Naive thymus-derived CD8-positive, alpha-beta T cell (primary cell): Measurements from ENCODE around the gene PNPLA1. TPM values are rescaled to one million over a fixed set of nuclear protein-coding genes. Genes with fewer than 3 reads are reported as not detected.
"Not testable (repeated sequence)": the region's sequence is repeated elsewhere in the genome, so short reads cannot be mapped to it uniquely, and the experiment has no call there.

Source experiments
- ATAC-seq, 2 donors: fragments of 150-1000 bp; cut with Tn5 transposase in 1 of 2; sonication (Bioruptor Pico), chemical (Tn5 transposase) in 1 of 2; 1 replicate in 1 of 2; 2 replicates in 1 of 2; pipeline ENCODE4 v1.10.0; 2021; ENCODE audit warnings: mild to moderate bottlenecking in 2 of 2, moderate library complexity in 2 of 2
- POLR2A ChIA-PET: fragments of 350-600 bp; sonication (Branson Sonifier 250); formaldehyde crosslinking; loops from one replicate; lab custom pipeline; 2021; ENCODE audit warnings: antibody characterized with exemption; lab: Charles Lee
- DNase-seq, 10 donors: peaks; one replicate each; pipeline versions ENCODE4 v3.0.0 to v3.0.0-alpha.2; 2020 to 2022
- H3K27ac Mint-ChIP-seq, 10 donors: one replicate each; pipeline ENCODE4 v1.8.0; 2020 to 2022; ENCODE audit warnings: mild to moderate bottlenecking in 10 of 10, mixed read lengths in 10 of 10, moderate library complexity in 4 of 10, inconsistent platforms in 1 of 10
- H3K27me3 Mint-ChIP-seq, 5 donors: one replicate each; pipeline ENCODE4 v1.8.0; 2021 to 2022; ENCODE audit warnings: mixed read lengths in 5 of 5
- H3K36me3 Mint-ChIP-seq, 3 donors: one replicate each; pipeline ENCODE4 v1.8.0; 2020 to 2022; ENCODE audit warnings: mixed read lengths in 3 of 3, mild to moderate bottlenecking in 2 of 3, inconsistent platforms in 1 of 3
- H3K4me1 Mint-ChIP-seq, 4 donors: one replicate each; pipeline ENCODE4 v1.8.0; 2021 to 2022; ENCODE audit warnings: mixed read lengths in 4 of 4
- H3K4me3 Mint-ChIP-seq, 10 donors: one replicate each; pipeline ENCODE4 v1.8.0; 2020 to 2022; ENCODE audit warnings: mild to moderate bottlenecking in 10 of 10, mixed read lengths in 10 of 10, moderate library complexity in 6 of 10, inconsistent platforms in 1 of 10
- H3K9me3 Mint-ChIP-seq, 9 donors: one replicate each; pipeline ENCODE4 v1.8.0; 2020 to 2022; ENCODE audit warnings: mixed read lengths in 9 of 9, mild to moderate bottlenecking in 3 of 9, inconsistent platforms in 1 of 9, moderate library complexity in 1 of 9
- polyA plus RNA-seq, 3 donors: library from polyadenylated mRNA; unstranded; fragments of 300-500 nt; fragmentation: Illumina TruSeq; gene quantifications; one replicate each; pipeline ENCODE4 v1.2.3, GENCODE V29; 2021
- total RNA-seq, 8 experiments: library from RNA in 2 of 8; stranded (reverse) in 2 of 8; gene quantifications; one replicate each; pipeline ENCODE4 v1.2.3 and lab custom pipeline; 2021 to 2026

The PNPLA1 gene
- total and polyA plus RNA-seq, 5 experiments from 2014 or later: not detected

GRCh38 chr6:36337814-36338213, 68.0 kb downstream of the PNPLA1 start:
- H3K9me3 Mint-ChIP-seq: no peaks in the 10 kb centered on the region
- no peak overlapping the region for H3K4me3 Mint-ChIP-seq
- H3K4me1 Mint-ChIP-seq: peaks cover 9 to 13% (median 12%) of the 10 kb centered on the region in 4 donors
- ATAC-seq (no peak), DNase-seq (no peak)
- no peaks in the 10 kb centered on the region for H3K36me3 Mint-ChIP-seq
- peaks cover 19 to 42% (median 28%) of the 10 kb centered on the region in 5 donors for H3K27me3 Mint-ChIP-seq
- POLR2A ChIA-PET: no interaction called here
- no peak overlapping the region for H3K27ac Mint-ChIP-seq

GRCh38 chr6:36338223-36338622, 68.4 kb downstream of the PNPLA1 start:
- DNase-seq, POLR2A ChIA-PET, ATAC-seq, H3K4me3 Mint-ChIP-seq, H3K36me3 Mint-ChIP-seq, H3K9me3 Mint-ChIP-seq: not testable (repeated sequence)
- peaks cover 9 to 13% (median 12%) of the 10 kb centered on the region in 4 donors for H3K4me1 Mint-ChIP-seq
- peak overlapping the region in 1 of 10 donors; percentile 63 for H3K27ac Mint-ChIP-seq
- peaks cover 18 to 38% (median 25%) of the 10 kb centered on the region in 5 donors for H3K27me3 Mint-ChIP-seq

GRCh38 chr6:36339146-36339545, 69.3 kb downstream of the PNPLA1 start:
- Mint-ChIP-seq H3K36me3 (no peaks in the 10 kb centered on the region), H3K27me3 (peaks cover 17 to 35% (median 22%) of the 10 kb centered on the region in 5 donors), H3K27ac (no peak overlapping the region), H3K9me3 (no peaks in the 10 kb centered on the region), H3K4me1 (peaks cover 9 to 13% (median 12%) of the 10 kb centered on the region in 4 donors), H3K4me3 (no peak overlapping the region)
- POLR2A ChIA-PET: no interaction called here
- DNase-seq: no peak
- ATAC-seq: no peak

GRCh38 chr6:36340306-36340617, 70.4 kb downstream of the PNPLA1 start:
- peaks cover 7 to 24% (median 12%) of the 10 kb centered on the region in 5 donors for H3K27me3 Mint-ChIP-seq
- DNase-seq (no peak), ATAC-seq (no peak)
- peaks cover 7 to 13% (median 12%) of the 10 kb centered on the region in 4 donors for H3K4me1 Mint-ChIP-seq
- POLR2A ChIA-PET: interaction anchor here (1.2 kb wide), 1 partner anchor 203 kb away, joined by 3 read pairs; no protein-coding TSS in a partner anchor
- no peaks in the 10 kb centered on the region for H3K9me3 Mint-ChIP-seq
- no peak overlapping the region for H3K27ac Mint-ChIP-seq
- peak overlapping the region in 3 of 10 donors; percentile 41 to 71 (median 68) for H3K4me3 Mint-ChIP-seq
- no peaks in the 10 kb centered on the region for H3K36me3 Mint-ChIP-seq

- H3K9me3 Mint-ChIP-seq: no peaks in the 10 kb centered on the region
- H3K27ac Mint-ChIP-seq: peak overlapping the region in 1 of 10 donors; percentile 76
- H3K4me3 Mint-ChIP-seq: peak overlapping the region in 9 of 10 donors; percentile 31 to 83 (median 68)
- peak; percentile 80 to 91 for ATAC-seq
- no peaks in the 10 kb centered on the region for H3K36me3 Mint-ChIP-seq
- peaks cover 7 to 13% (median 12%) of the 10 kb centered on the region in 4 donors for H3K4me1 Mint-ChIP-seq
- POLR2A ChIA-PET: interaction anchor here (1.2 to 1.5 kb wide), 2 partner anchors 202 to 314 kb away, joined by 3 to 4 read pairs; partner anchors contain the start of gene MAPK14
- DNase-seq: peak; percentile 41 to 82 (median 67)
- H3K27me3 Mint-ChIP-seq: peaks cover 6 to 19% (median 11%) of the 10 kb centered on the region in 5 donors
Measured at GRCh38 chr6:36340618-36341454, 71.0 kb downstream of the PNPLA1 start.

GRCh38 chr6:36343109-36343680, 73.3 kb downstream of the PNPLA1 start:
- peak overlapping the region in 1 of 10 donors; percentile 17 for H3K27ac Mint-ChIP-seq
- DNase-seq: no peak
- H3K4me3 Mint-ChIP-seq: no peak overlapping the region
- POLR2A ChIA-PET: no interaction called here
- no peak for ATAC-seq
- no peaks in the 10 kb centered on the region for H3K9me3 Mint-ChIP-seq
- peaks cover 6 to 18% (median 11%) of the 10 kb centered on the region in 5 donors for H3K27me3 Mint-ChIP-seq
- H3K4me1 Mint-ChIP-seq: peaks cover 3 to 6% (median 4%) of the 10 kb centered on the region in 4 donors
- no peaks in the 10 kb centered on the region for H3K36me3 Mint-ChIP-seq

- Mint-ChIP-seq H3K9me3 (no peaks in the 10 kb centered on the region), H3K36me3 (no peaks in the 10 kb centered on the region), H3K4me3 (no peak overlapping the region), H3K27ac (peak overlapping the region in 1 of 10 donors; percentile 15), H3K27me3 (peaks cover 1 to 6% (median 3%) of the 10 kb centered on the region in 5 donors), H3K4me1 (peaks cover under 1 to 2% (median 1%) of the 10 kb centered on the region in 4 donors)
- POLR2A ChIA-PET: no interaction called here
- DNase-seq: no peak
- ATAC-seq: no peak
Measured at GRCh38 chr6:36345681-36346466, 76.0 kb downstream of the PNPLA1 start.

- Mint-ChIP-seq H3K27ac (peak overlapping the region in 1 of 10 donors; percentile 31), H3K27me3 (peaks cover 0 to 5% (median 0%) of the 10 kb centered on the region in 5 donors), H3K9me3 (no peaks in the 10 kb centered on the region), H3K4me3 (no peak overlapping the region), H3K36me3 (no peaks in the 10 kb centered on the region), H3K4me1 (no peaks in the 10 kb centered on the region)
- ATAC-seq: no peak
- POLR2A ChIA-PET: no interaction called here
- DNase-seq: no peak
Measured at GRCh38 chr6:36346486-36347273, 76.8 kb downstream of the PNPLA1 start.

GRCh38 chr6:36347621-36348020, 77.8 kb downstream of the PNPLA1 start:
- DNase-seq (no peak), ATAC-seq (no peak)
- H3K27me3 Mint-ChIP-seq: peaks cover 0 to 3% (median 0%) of the 10 kb centered on the region in 5 donors
- no peak overlapping the region for H3K4me3 Mint-ChIP-seq
- no peak overlapping the region for H3K27ac Mint-ChIP-seq
- H3K9me3 Mint-ChIP-seq: no peaks in the 10 kb centered on the region
- H3K36me3 Mint-ChIP-seq: peaks cover 0 to 3% (median 0%) of the 10 kb centered on the region in 3 donors
- POLR2A ChIA-PET: no interaction called here
- no peaks in the 10 kb centered on the region for H3K4me1 Mint-ChIP-seq

- H3K36me3 Mint-ChIP-seq: peaks cover 0 to 7% (median 0%) of the 10 kb centered on the region in 3 donors
- peaks cover 0 to 3% (median 0%) of the 10 kb centered on the region in 5 donors for H3K27me3 Mint-ChIP-seq
- no peaks in the 10 kb centered on the region for H3K4me1 Mint-ChIP-seq
- peaks cover 0 to 5% (median 0%) of the 10 kb centered on the region in 9 donors for H3K9me3 Mint-ChIP-seq
- ATAC-seq: peak in 1 of 2 donors; percentile 43
- H3K4me3 Mint-ChIP-seq: no peak overlapping the region
- POLR2A ChIA-PET: no interaction called here
- no peak overlapping the region for H3K27ac Mint-ChIP-seq
- DNase-seq: peak in 6 of 10 donors; percentile 14 to 43 (median 38)
Measured at GRCh38 chr6:36349240-36349639, 79.4 kb downstream of the PNPLA1 start.

GRCh38 chr6:36350082-36350481, 80.2 kb downstream of the PNPLA1 start:
- DNase-seq: no peak
- no peak overlapping the region for H3K4me3 Mint-ChIP-seq
- H3K9me3 Mint-ChIP-seq: peaks cover 0 to 5% (median 0%) of the 10 kb centered on the region in 9 donors
- H3K36me3 Mint-ChIP-seq: peaks cover 0 to 7% (median 0%) of the 10 kb centered on the region in 3 donors
- no peak for ATAC-seq
- no peak overlapping the region for H3K27ac Mint-ChIP-seq
- no peaks in the 10 kb centered on the region for H3K4me1 Mint-ChIP-seq
- POLR2A ChIA-PET: no interaction called here
- H3K27me3 Mint-ChIP-seq: peaks cover 0 to 3% (median 0%) of the 10 kb centered on the region in 5 donors
